Hippocampal formation (tissue), 2 donors: ENCODE results near the gene GARNL3.

Experiments used
- DNase-seq, 2 donors: peaks; one replicate each; lab custom pipeline; 2025; lab: John Stamatoyannopoulos, UW

GARNL3 gene

GRCh38 chr9:127405344-127406125, 141.0 kb downstream of the GARNL3 start:
- DNase-seq, result no peak

GRCh38 chr9:127406799-127407491, 142.4 kb downstream of the GARNL3 start:
- DNase-seq, result no peak

GRCh38 chr9:127407492-127407843, 142.9 kb downstream of the GARNL3 start:
- no peak for DNase-seq

- no peak for DNase-seq
Measured at GRCh38 chr9:127411122-127411521, 146.5 kb downstream of the GARNL3 start.

- DNase-seq, result no peak
Measured at GRCh38 chr9:127415141-127415540, 150.6 kb downstream of the GARNL3 start.

GRCh38 chr9:127415657-127416056, 151.1 kb downstream of the GARNL3 start:
- DNase-seq, result no peak

GRCh38 chr9:127417131-127418036, 152.8 kb downstream of the GARNL3 start:
- DNase-seq, result no peak

- no peak for DNase-seq
Measured at GRCh38 chr9:127418037-127418471, 153.5 kb downstream of the GARNL3 start.

GRCh38 chr9:127419348-127419747, 154.8 kb downstream of the GARNL3 start:
- DNase-seq, result no peak

- DNase-seq, result no peak
Measured at GRCh38 chr9:127421057-127421456, 156.5 kb downstream of the GARNL3 start.

- no peak for DNase-seq
Measured at GRCh38 chr9:127422133-127422782, 157.7 kb downstream of the GARNL3 start.

GRCh38 chr9:127422787-127423186, 158.2 kb downstream of the GARNL3 start:
- no peak for DNase-seq

GRCh38 chr9:127423476-127423933, 158.9 kb downstream of the GARNL3 start:
- DNase-seq, result no peak

- DNase-seq, result peak; percentile 93 to 94
Measured at GRCh38 chr9:127423934-127424675, 159.5 kb downstream of the GARNL3 start, which contains the start of gene ZNF79. Gene ZNF79 (plus strand): TSS chr9:127424382. CDS start chr9:127424788, 406 bp downstream.

GRCh38 chr9:127424676-127424999, 160.1 kb downstream of the GARNL3 start:
- DNase-seq, result no peak

GRCh38 chr9:127426756-127427155, 162.2 kb downstream of the GARNL3 start:
- no peak for DNase-seq

- no peak for DNase-seq
Measured at GRCh38 chr9:127428348-127428747, 163.8 kb downstream of the GARNL3 start.

- DNase-seq, result no peak
Measured at GRCh38 chr9:127430415-127430814, 165.8 kb downstream of the GARNL3 start.

- no peak for DNase-seq
Measured at GRCh38 chr9:127437497-127438264, 173.1 kb downstream of the GARNL3 start.

- no peak for DNase-seq
Measured at GRCh38 chr9:127438394-127438793, 173.8 kb downstream of the GARNL3 start.
